ENCODE data around the gene C1orf74.

DNA sequence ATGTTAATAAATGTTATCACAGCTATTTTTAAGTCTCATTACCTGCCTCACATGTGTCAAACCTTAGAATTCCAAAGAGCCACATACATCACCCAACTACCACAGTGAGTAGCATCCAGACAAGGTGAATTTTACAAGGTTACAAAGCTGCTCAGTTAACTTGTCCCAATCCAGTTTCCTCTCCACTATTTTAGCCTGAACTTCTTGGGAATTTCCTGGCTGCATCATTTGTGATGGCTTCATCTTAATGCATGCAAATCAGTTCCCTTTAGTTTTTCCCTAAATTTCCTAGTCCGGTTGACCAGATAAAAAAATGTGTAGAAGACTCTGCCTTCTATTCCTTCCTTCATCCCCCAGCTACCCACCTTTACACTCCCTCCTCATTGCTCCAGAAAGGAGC, 29.1 kb downstream of the C1orf74 start:
- TF ChIP-seq, protein P1, sequence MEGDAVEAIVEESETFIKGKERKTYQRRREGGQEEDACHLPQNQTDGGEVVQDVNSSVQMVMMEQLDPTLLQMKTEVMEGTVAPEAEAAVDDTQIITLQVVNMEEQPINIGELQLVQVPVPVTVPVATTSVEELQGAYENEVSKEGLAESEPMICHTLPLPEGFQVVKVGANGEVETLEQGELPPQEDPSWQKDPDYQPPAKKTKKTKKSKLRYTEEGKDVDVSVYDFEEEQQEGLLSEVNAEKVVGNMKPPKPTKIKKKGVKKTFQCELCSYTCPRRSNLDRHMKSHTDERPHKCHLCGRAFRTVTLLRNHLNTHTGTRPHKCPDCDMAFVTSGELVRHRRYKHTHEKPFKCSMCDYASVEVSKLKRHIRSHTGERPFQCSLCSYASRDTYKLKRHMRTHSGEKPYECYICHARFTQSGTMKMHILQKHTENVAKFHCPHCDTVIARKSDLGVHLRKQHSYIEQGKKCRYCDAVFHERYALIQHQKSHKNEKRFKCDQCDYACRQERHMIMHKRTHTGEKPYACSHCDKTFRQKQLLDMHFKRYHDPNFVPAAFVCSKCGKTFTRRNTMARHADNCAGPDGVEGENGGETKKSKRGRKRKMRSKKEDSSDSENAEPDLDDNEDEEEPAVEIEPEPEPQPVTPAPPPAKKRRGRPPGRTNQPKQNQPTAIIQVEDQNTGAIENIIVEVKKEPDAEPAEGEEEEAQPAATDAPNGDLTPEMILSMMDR (IDR thresholded peaks at IDR 0.05): no peak
- TF ChIP-seq POLR2A (IDR thresholded peaks at IDR 0.05): no peak
